Endothelial cell (in vitro differentiated cells): ENCODE results near the gene KIF4A. TPM values are rescaled to one million over a fixed set of nuclear protein-coding genes. Genes with fewer than 3 reads are reported as not detected.

Source experiments
- DNase-seq: peaks from one replicate; pipeline ENCODE4 v3.0.0; 2021; ENCODE audit warnings: low spot score
- H3K27ac Mint-ChIP-seq: one replicate; pipeline ENCODE4 v1.8.0; 2021; ENCODE audit warnings: mixed read lengths, inconsistent platforms; ENCODE audit not compliant: unreplicated experiment
- H3K27me3 Mint-ChIP-seq: one replicate; pipeline ENCODE4 v1.8.0; 2021; ENCODE audit warnings: mild to moderate bottlenecking, moderate library complexity, mixed read lengths, inconsistent platforms; ENCODE audit not compliant: unreplicated experiment
- H3K36me3 Mint-ChIP-seq: one replicate; pipeline ENCODE4 v1.8.0; 2021; ENCODE audit warnings: mild to moderate bottlenecking, low read depth, mixed read lengths, inconsistent platforms; ENCODE audit not compliant: unreplicated experiment
- H3K4me1 Mint-ChIP-seq: one replicate; pipeline ENCODE4 v1.8.0; 2021; ENCODE audit warnings: mild to moderate bottlenecking, mixed read lengths, inconsistent platforms; ENCODE audit not compliant: unreplicated experiment
- H3K4me3 Mint-ChIP-seq: one replicate; pipeline ENCODE4 v1.8.0; 2021; ENCODE audit warnings: mild to moderate bottlenecking, mixed read lengths, inconsistent platforms; ENCODE audit not compliant: unreplicated experiment
- H3K9me3 Mint-ChIP-seq: one replicate; pipeline ENCODE4 v1.8.0; 2021; ENCODE audit warnings: mixed read lengths, inconsistent platforms; ENCODE audit not compliant: unreplicated experiment
- CTCF ChIP-seq: fragments of 200-600 bp; sonication (generic); IDR thresholded peaks from one replicate; pipeline ENCODE4 v1.5.0; 2021; ENCODE audit warnings: antibody characterized with exemption; ENCODE audit not compliant: unreplicated experiment
- total RNA-seq: library from RNA; stranded (reverse); fragmentation: NEBNext Ultra II Directional; extraction: Animal tissue kit (Norgen Biotek cat#: 25700); gene quantifications from one replicate; pipeline ENCODE4 v1.2.1, GENCODE V29; 2021; ENCODE audit not compliant: unreplicated experiment

KIF4A gene
- total RNA-seq, 1 donor from 2014 or later, result 7.6 TPM

GRCh38 chrX:70456256-70456655, 166.4 kb downstream of the KIF4A start:
- H3K4me1 Mint-ChIP-seq, result peaks cover 6% of the 10 kb centered on the region
- H3K27ac Mint-ChIP-seq, result peak overlapping the region; percentile 24
- H3K27me3 Mint-ChIP-seq, result peaks cover 4% of the 10 kb centered on the region
- H3K4me3 Mint-ChIP-seq, result peak overlapping the region; percentile 87
- no peak for TF ChIP-seq CTCF
- no peaks in the 10 kb centered on the region for H3K9me3 Mint-ChIP-seq
- no peak for DNase-seq
- no peaks in the 10 kb centered on the region for H3K36me3 Mint-ChIP-seq

GRCh38 chrX:70461026-70461425, 171.1 kb downstream of the KIF4A start:
- Mint-ChIP-seq H3K9me3 (no peaks in the 10 kb centered on the region), H3K36me3 (no peaks in the 10 kb centered on the region), H3K4me3 (no peak overlapping the region), H3K27me3 (no peaks in the 10 kb centered on the region), H3K4me1 (peaks cover 6% of the 10 kb centered on the region), H3K27ac (no peak overlapping the region)
- no peak for DNase-seq
- TF ChIP-seq CTCF, result no peak

DNA sequence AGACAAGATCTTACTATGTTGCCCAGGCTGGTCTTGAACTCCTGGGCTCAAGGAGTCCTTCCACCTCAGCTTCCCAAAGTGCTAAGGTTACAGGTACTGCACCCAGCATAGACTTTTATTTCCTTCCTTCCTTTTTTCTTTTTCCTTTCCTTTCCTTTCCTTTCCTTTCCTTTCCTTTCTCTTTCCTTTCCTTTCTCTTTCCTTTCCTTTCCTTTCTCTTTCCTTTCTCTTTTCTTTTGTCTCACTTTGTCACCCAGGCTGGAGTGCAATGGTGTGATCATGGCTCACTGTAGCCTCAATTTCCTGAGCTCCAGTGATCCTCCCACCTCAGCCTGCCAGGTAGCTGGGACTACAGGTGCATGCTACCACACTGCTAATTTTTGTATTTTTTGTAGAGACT, 174.1 kb downstream of the KIF4A start:
- no peak overlapping the region for H3K27ac Mint-ChIP-seq
- no peaks in the 10 kb centered on the region for H3K36me3 Mint-ChIP-seq
- no peak for TF ChIP-seq CTCF
- no peaks in the 10 kb centered on the region for H3K4me1 Mint-ChIP-seq
- no peak for DNase-seq
- H3K27me3 Mint-ChIP-seq, result no peaks in the 10 kb centered on the region
- H3K4me3 Mint-ChIP-seq, result no peak overlapping the region
- no peaks in the 10 kb centered on the region for H3K9me3 Mint-ChIP-seq

GRCh38 chrX:70466968-70467367, 177.1 kb downstream of the KIF4A start:
- H3K27ac Mint-ChIP-seq, result no peak overlapping the region
- no peaks in the 10 kb centered on the region for H3K36me3 Mint-ChIP-seq
- no peaks in the 10 kb centered on the region for H3K27me3 Mint-ChIP-seq
- H3K4me1 Mint-ChIP-seq, result peaks cover 5% of the 10 kb centered on the region
- no peak for DNase-seq
- no peak overlapping the region for H3K4me3 Mint-ChIP-seq
- H3K9me3 Mint-ChIP-seq, result no peaks in the 10 kb centered on the region
- TF ChIP-seq CTCF, result no peak

DNA sequence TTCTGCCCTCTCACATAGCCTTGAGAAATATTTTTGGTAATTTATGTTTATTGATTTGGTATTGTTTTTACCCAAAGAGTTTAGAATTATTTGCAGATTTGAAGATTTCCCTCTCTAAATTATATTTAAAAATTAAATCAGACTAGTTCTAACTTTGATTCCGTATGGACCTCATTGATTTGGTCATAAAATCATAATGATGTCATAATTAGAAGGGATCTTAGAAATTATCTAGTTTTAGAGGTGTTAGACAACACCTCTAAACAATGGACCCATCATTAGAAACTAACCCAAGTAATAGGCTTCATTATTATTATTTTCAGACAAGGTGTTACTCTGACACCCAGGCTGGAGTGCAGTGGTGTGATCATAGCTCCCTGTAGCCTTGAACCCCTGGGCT, 178.8 kb downstream of the KIF4A start:
- DNase-seq, result no peak
- no peak for TF ChIP-seq CTCF
- no peak overlapping the region for H3K4me3 Mint-ChIP-seq
- H3K36me3 Mint-ChIP-seq, result no peaks in the 10 kb centered on the region
- no peak overlapping the region for H3K27ac Mint-ChIP-seq
- no peaks in the 10 kb centered on the region for H3K9me3 Mint-ChIP-seq
- no peaks in the 10 kb centered on the region for H3K27me3 Mint-ChIP-seq
- peaks cover 6% of the 10 kb centered on the region for H3K4me1 Mint-ChIP-seq

Other genes starting within 250 kb of the KIF4A start
- not detected for gene AWAT2, start 240.2 kb upstream of the KIF4A start, total RNA-seq
- gene OTUD6A, start 227.6 kb upstream of the KIF4A start, total RNA-seq, result not detected
- gene IGBP1, start 156.7 kb upstream of the KIF4A start, total RNA-seq, result 69.1 TPM
- not detected for gene DGAT2L6, start 112.6 kb upstream of the KIF4A start, total RNA-seq
- not detected for gene AWAT1, start 55.4 kb upstream of the KIF4A start, total RNA-seq
- 0.38 TPM for gene P2RY4, start 29.9 kb upstream of the KIF4A start, total RNA-seq
- not detected for gene ARR3, start 21.8 kb upstream of the KIF4A start, total RNA-seq
- gene RAB41, start 7.9 kb upstream of the KIF4A start, total RNA-seq, result not detected
- 54.3 TPM for gene PDZD11, start 177 bp upstream of the KIF4A start, total RNA-seq
- gene GDPD2, start 133.2 kb downstream of the KIF4A start, total RNA-seq, result 0.13 TPM
- gene DLG3, start 154.7 kb downstream of the KIF4A start, total RNA-seq, result 10.3 TPM